A549 (cell line): Measurements from ENCODE around the gene NTSR1. TPM values are rescaled to one million over a fixed set of nuclear protein-coding genes. Genes with fewer than 3 reads are reported as not detected.
A peak's percentile ranks its signal among the peaks of the same experiment; 100 is the strongest.

Source experiments
- ATAC-seq, 2 experiments: fragments of 200-7000 bp in 1 of 2; fragments of >200 bp in 1 of 2; cut with Nextera tagmentation in 1 of 2; cut with Tn5 transposase in 1 of 2; 3 replicates each; pipeline versions ENCODE4 v1.8.0 to v1.9.1; 2018 to 2020; ENCODE audit warnings: mild to moderate bottlenecking in 1 of 2, moderate library complexity in 1 of 2
- CTCF ChIA-PET: fragments of 300-600 bp; sonication (Branson Sonifier 250); formaldehyde crosslinking; extraction: SDS; loops from one replicate; lab custom pipeline; 2021; ENCODE audit warnings: antibody characterized with exemption, inconsistent platforms; lab: Yijun Ruan, JAX
- POLR2A ChIA-PET: fragments of 350-600 bp; formaldehyde crosslinking; extraction: SDS; loops from one replicate; lab custom pipeline; 2021; ENCODE audit warnings: antibody characterized with exemption, inconsistent platforms; lab: Yijun Ruan, JAX
- DNase-seq, 2 experiments: peaks; one replicate each; pipeline versions ENCODE4 v3.0.0 to v3.0.0-alpha.2; 2011 to 2016; ENCODE audit warnings: low read depth in 1 of 2, low spot score in 1 of 2
- FAIRE-seq: peaks from 2 replicates; lab custom pipeline; 2011; peaks lifted over from hg19 to GRCh38; lab: Jason Lieb, UNC
- H3K27ac ChIP-seq, 2 experiments: fragments of >200 bp; sonication (Bioruptor Twin); formaldehyde crosslinking; 3 replicates each; pipeline ENCODE4 v1.5.1; 2016 to 2017
- H3K4me1 ChIP-seq: fragments of >200 bp; sonication (Bioruptor Twin); formaldehyde crosslinking; 3 replicates; pipeline ENCODE4 v1.6.1; 2016
- H3K4me2 ChIP-seq: fragments of >200 bp; sonication (Bioruptor Twin); formaldehyde crosslinking; 3 replicates; pipeline ENCODE4 v1.6.1; 2016
- H3K4me3 ChIP-seq: fragments of >200 bp; sonication (Bioruptor Twin); formaldehyde crosslinking; 3 replicates; pipeline ENCODE4 v1.5.1; 2016
- H3K9me3 ChIP-seq: fragments of >200 bp; sonication (Bioruptor Twin); formaldehyde crosslinking; 3 replicates; pipeline ENCODE4 v1.6.1; 2016
- BCL3 ChIP-seq: fragments of >200 bp; sonication (Bioruptor Twin); formaldehyde crosslinking; IDR thresholded peaks from 3 replicates; pipeline ENCODE4 v1.6.1; 2016
- CBX8 ChIP-seq: fragments of 200-600 bp; sonication (generic); IDR thresholded peaks from 2 replicates; pipeline ENCODE4 v1.6.1; 2016
- CHD2 ChIP-seq: fragments of 150-350 bp; IDR thresholded peaks from 2 replicates; pipeline ENCODE4 v1.6.1; 2014; ENCODE audit warnings: low read length; ENCODE audit not compliant: partially characterized antibody
- CHD4 ChIP-seq: fragments of 200-600 bp; sonication (generic); IDR thresholded peaks from 2 replicates; pipeline ENCODE4 v1.6.1; 2016; ENCODE audit warnings: antibody characterized with exemption, mild to moderate bottlenecking, borderline replicate concordance
- E2F6 ChIP-seq: IDR thresholded peaks from 2 replicates; pipeline ENCODE4 v1.6.1; 2012; ENCODE audit warnings: low read depth, borderline replicate concordance
- EP300 ChIP-seq, 2 experiments: fragments of >200 bp; sonication (Bioruptor Twin); formaldehyde crosslinking; IDR thresholded peaks; 2 replicates in 1 of 2; 3 replicates in 1 of 2; pipeline ENCODE4 v1.6.1; 2016 to 2017
- ESRRA ChIP-seq: fragments of 150-350 bp; IDR thresholded peaks from 2 replicates; pipeline ENCODE4 v1.6.1; 2014; ENCODE audit warnings: mild to moderate bottlenecking, low read length, borderline replicate concordance
- HDAC2 ChIP-seq: fragments of 200-600 bp; sonication (generic); IDR thresholded peaks from 2 replicates; pipeline ENCODE4 v1.6.1; 2016
- HOXB13 ChIP-seq: fragments of 250-450 bp; sonication (Bioruptor Pico); IDR thresholded peaks from 2 replicates; pipeline ENCODE4 v1.5.0; 2020; ENCODE audit warnings: low read depth, mild to moderate bottlenecking, moderate library complexity
- HOXB5 ChIP-seq: fragments of 250-450 bp; sonication (Bioruptor Pico); IDR thresholded peaks from 2 replicates; pipeline ENCODE4 v1.5.0; 2020; ENCODE audit warnings: mild to moderate bottlenecking, moderate library complexity
- JUNB ChIP-seq: fragments of >200 bp; sonication (Bioruptor Twin); formaldehyde crosslinking; IDR thresholded peaks from 2 replicates; pipeline ENCODE4 v1.6.1; 2016
- KDM5A ChIP-seq: fragments of 200-600 bp; sonication (generic); IDR thresholded peaks from 2 replicates; pipeline ENCODE4 v1.6.1; 2016; ENCODE audit warnings: antibody characterized with exemption, mild to moderate bottlenecking
- MAFK ChIP-seq: fragments of 450-650 bp; IDR thresholded peaks from 2 replicates; pipeline ENCODE4 v1.6.1; 2014; ENCODE audit not compliant: partially characterized antibody
- MAX ChIP-seq: IDR thresholded peaks from 2 replicates; pipeline ENCODE4 v1.6.1; 2012
- MAZ ChIP-seq: fragments of 150-350 bp; IDR thresholded peaks from 2 replicates; pipeline ENCODE4 v1.6.1; 2014; ENCODE audit warnings: antibody characterized with exemption, low read depth, low read length, borderline replicate concordance
- MYC ChIP-seq: IDR thresholded peaks from 2 replicates; pipeline ENCODE4 v1.6.1; 2012; ENCODE audit warnings: mild to moderate bottlenecking, inconsistent platforms, low read length, improper control_type of control experiment, borderline replicate concordance
- NPAS2 ChIP-seq: fragments of 250-450 bp; sonication (Bioruptor Pico); IDR thresholded peaks from 2 replicates; pipeline ENCODE4 v1.8.0; 2022; ENCODE audit warnings: mild to moderate bottlenecking, moderate library complexity, borderline replicate concordance
- RAD21 ChIP-seq, 2 experiments: fragments of >200 bp in 1 of 2; sonication (Bioruptor Twin) in 1 of 2; formaldehyde crosslinking in 1 of 2; IDR thresholded peaks in 1 of 2; conservative IDR thresholded peaks in 1 of 2; 2 replicates in 1 of 2; 3 replicates in 1 of 2; pipeline ENCODE4 v1.6.1; 2012 to 2018; ENCODE audit warnings: inconsistent platforms in 1 of 2
- REST ChIP-seq: fragments of 200-600 bp; sonication (generic); IDR thresholded peaks from 2 replicates; pipeline ENCODE4 v1.6.1; 2016; ENCODE audit warnings: antibody characterized with exemption, mild to moderate bottlenecking, moderate library complexity
- RFX5 ChIP-seq: fragments of 450-650 bp; IDR thresholded peaks from 2 replicates; pipeline ENCODE4 v1.7.1; 2014; ENCODE audit warnings: antibody characterized with exemption, mild to moderate bottlenecking, moderate library complexity
- SMC3 ChIP-seq: fragments of >200 bp; sonication (Bioruptor Twin); formaldehyde crosslinking; IDR thresholded peaks from 3 replicates; pipeline ENCODE4 v1.6.1; 2018; ENCODE audit warnings: inconsistent platforms
- ZC3H11A ChIP-seq: fragments of 450-650 bp; IDR thresholded peaks from 2 replicates; pipeline ENCODE4 v1.6.1; 2014; ENCODE audit warnings: antibody characterized with exemption, mild to moderate bottlenecking
- ZSCAN20 ChIP-seq: fragments of 250-450 bp; sonication (Bioruptor Pico); IDR thresholded peaks from 2 replicates; pipeline ENCODE4 v1.8.0; 2022; ENCODE audit warnings: mild to moderate bottlenecking, moderate library complexity
- WGBS: methylation state at CpG from one replicate; pipeline ENCODE4 v1.1.6; 2017; ENCODE audit errors: missing lambda C conversion rate; 5-methylcytosine and 5-hydroxymethylcytosine counted together
- polyA plus RNA-seq, 4 experiments: library from polyadenylated mRNA; depleted of rRNA in 3 of 4; stranded (reverse); fragments of >200 nt; fragmentation: RNase III in 1 of 4; extraction: RNeasy Plus Mini Kit Qiagen cat#74134 plus additional on column Dnase treatment in 1 of 4; gene quantifications; 2 replicates in 3 of 4; 3 replicates in 1 of 4; pipeline ENCODE4 v1.2.3, GENCODE V29; 2011 to 2017
- TF ChIP-seq, protein P1 (sequence below): fragments of >200 bp; sonication (Bioruptor Twin); formaldehyde crosslinking; IDR thresholded peaks from 3 replicates; pipeline ENCODE4 v1.5.1; 2016
- TF ChIP-seq, protein P2 (sequence below): fragments of 450-650 bp; IDR thresholded peaks from 2 replicates; pipeline ENCODE4 v1.6.1; 2014; ENCODE audit warnings: antibody characterized with exemption

The NTSR1 gene
- polyA plus RNA-seq, 2 of the 4 experiments (the other 2 are of a cell fraction) = 0.03 TPM; not detected in 1

DNA sequence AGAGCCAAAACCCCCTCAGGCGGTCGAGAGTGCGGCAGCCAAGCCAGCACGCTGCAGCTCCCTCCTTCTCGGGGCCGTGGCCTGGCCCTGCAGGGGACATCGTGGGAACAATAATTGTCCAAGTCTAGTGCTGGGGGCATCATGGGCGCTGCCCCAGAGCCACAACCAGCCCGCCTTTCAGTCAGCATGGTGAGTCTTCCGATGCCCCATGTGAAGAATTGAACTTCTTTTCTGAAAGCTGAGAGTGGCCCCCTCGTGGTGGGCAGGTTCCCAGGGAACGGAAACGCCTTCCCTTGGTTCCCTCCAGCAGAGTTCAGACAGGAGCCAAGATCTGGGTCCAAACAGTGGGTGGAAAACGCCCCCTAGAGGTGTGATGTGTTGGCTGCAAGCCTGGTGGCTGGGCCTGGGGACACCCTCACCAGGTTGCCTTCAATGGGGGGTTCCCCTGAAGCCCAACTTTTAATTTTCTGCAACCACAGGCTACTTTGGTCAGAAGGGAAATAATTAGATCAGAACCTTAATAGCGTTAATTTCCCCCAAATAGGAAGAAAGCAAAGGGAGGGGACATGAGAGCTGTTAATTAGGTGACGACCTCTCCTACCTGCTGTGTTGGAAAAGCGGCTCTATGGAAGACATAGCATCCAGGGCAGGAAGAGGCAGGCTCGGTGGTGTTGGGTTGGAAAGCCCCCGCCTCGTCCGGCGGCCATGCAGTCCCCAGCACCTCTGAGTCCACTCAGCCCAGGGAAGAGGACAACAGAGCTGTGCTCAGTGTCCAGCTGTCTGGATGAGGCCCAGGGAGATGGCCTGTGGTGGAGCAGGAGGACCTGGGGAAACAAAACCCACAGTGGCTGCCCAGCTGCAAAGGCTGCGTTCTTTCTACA lies 82.9 kb downstream of the NTSR1 start:
- 25% methylated on average over 22 of the region's 23 CpGs for WGBS
- ChIA-PET CTCF (interaction anchor here (0.5 to 10.3 kb wide), 77 partner anchors 9 to 619 kb away, joined by 3 to 311 read pairs (median 7); partner anchors contain the start of genes NTSR1, RBBP8NL and SLCO4A1), POLR2A (interaction anchor here (1.1 kb wide), 1 partner anchor 87 kb away, joined by 5 read pairs; no protein-coding TSS in a partner anchor)
- peak; percentile 49 to 66 for ATAC-seq
- peak; percentile 99 for TF ChIP-seq RAD21 (conservative IDR thresholded peaks at IDR 0.05 in 1 of 2, IDR thresholded peaks at IDR 0.05 in 1 of 2)
- TF ChIP-seq E2F6 = peak; percentile 63; the same call in 1 of the 2 replicates
- TF ChIP-seq CHD4 = no peak
- no peak; the same call in 1 of the 2 replicates for TF ChIP-seq MYC
- TF ChIP-seq SMC3 = peak; percentile 99
- no peak for TF ChIP-seq ZSCAN20 (CRISPR knock-in tag)
- TF ChIP-seq MAX = peak; percentile 64
- TF ChIP-seq HOXB5 (CRISPR knock-in tag) = no peak
- TF ChIP-seq JUNB = no peak
- TF ChIP-seq, protein P1, sequence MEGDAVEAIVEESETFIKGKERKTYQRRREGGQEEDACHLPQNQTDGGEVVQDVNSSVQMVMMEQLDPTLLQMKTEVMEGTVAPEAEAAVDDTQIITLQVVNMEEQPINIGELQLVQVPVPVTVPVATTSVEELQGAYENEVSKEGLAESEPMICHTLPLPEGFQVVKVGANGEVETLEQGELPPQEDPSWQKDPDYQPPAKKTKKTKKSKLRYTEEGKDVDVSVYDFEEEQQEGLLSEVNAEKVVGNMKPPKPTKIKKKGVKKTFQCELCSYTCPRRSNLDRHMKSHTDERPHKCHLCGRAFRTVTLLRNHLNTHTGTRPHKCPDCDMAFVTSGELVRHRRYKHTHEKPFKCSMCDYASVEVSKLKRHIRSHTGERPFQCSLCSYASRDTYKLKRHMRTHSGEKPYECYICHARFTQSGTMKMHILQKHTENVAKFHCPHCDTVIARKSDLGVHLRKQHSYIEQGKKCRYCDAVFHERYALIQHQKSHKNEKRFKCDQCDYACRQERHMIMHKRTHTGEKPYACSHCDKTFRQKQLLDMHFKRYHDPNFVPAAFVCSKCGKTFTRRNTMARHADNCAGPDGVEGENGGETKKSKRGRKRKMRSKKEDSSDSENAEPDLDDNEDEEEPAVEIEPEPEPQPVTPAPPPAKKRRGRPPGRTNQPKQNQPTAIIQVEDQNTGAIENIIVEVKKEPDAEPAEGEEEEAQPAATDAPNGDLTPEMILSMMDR = peak; percentile 99
- FAIRE-seq = peak; percentile 63
- peak overlapping the region in 1 of 2 experiments; percentile 67; a peak in 2 of 6 replicates for H3K27ac ChIP-seq
- peak; percentile 90 to 92 for DNase-seq
- peak overlapping the region; percentile 75 for H3K4me2 ChIP-seq
- H3K9me3 ChIP-seq = no peaks in the 10 kb centered on the region
- no peak overlapping the region for H3K4me3 ChIP-seq
- peaks cover 12% of the 10 kb centered on the region for H3K4me1 ChIP-seq

DNA sequence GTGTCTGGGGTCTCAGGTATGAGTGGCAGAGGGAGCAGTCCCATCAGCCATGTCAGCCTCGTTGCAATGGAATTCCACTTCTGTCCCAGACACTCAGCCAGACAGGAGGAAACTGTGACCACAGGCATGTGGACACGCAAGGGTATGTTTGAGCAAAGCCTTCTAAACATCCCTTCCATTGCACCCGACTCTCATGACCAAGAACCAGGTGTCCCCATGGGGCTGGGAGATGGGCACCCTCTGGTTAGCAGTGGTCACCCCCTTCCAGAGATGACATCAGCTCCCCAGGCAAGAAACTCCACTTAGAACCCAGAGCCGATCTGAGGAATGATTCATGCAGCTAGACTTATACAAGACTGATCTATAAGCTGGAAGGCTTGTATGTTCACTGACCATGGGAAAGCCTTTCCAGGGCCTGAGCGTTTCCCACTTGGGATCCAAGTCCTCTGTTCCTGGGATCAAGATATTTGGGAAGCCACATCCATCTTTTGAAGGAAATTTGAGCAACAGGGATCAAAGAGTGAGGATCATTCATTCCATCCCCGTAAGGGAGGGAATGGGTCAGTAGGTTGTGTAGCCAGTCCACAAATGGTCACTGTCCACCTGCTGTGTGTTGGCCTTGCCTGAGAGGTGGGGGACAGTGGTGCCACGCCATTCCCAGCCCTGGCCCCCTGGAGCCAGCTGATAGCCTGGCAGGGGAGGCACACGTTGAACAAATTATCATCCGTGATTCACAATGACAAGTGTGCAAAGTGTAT lies 83.7 kb downstream of the NTSR1 start:
- WGBS = 46% methylated on average over 9 of the region's 9 CpGs

More for the DNA sequence above, 83.7 kb downstream of the NTSR1 start:
- ChIA-PET POLR2A (no interaction called here), CTCF (interaction anchor here (0.7 to 10.3 kb wide), 61 partner anchors 9 to 403 kb away, joined by 3 to 311 read pairs (median 8); partner anchors contain the start of genes NTSR1, RBBP8NL and SLCO4A1)
- H3K4me1 ChIP-seq = peaks cover 16% of the 10 kb centered on the region
- ATAC-seq (no peak), FAIRE-seq (no peak), DNase-seq (no peak)
- no peak overlapping the region for H3K27ac ChIP-seq
- no peaks in the 10 kb centered on the region for H3K9me3 ChIP-seq
- TF ChIP-seq BCL3 (no peak), CBX8 (no peak), EP300 (IDR thresholded peaks at IDR 0.05) (no peak), RFX5 (no peak), REST (no peak), HOXB13 (CRISPR knock-in tag) (no peak), KDM5A (no peak), MYC (no peak), ZC3H11A (no peak), HDAC2 (no peak), NPAS2 (CRISPR knock-in tag) (no peak), MAFK (no peak), MAZ (no peak), ESRRA (no peak), CHD2 (no peak)
- TF ChIP-seq, protein P2, sequence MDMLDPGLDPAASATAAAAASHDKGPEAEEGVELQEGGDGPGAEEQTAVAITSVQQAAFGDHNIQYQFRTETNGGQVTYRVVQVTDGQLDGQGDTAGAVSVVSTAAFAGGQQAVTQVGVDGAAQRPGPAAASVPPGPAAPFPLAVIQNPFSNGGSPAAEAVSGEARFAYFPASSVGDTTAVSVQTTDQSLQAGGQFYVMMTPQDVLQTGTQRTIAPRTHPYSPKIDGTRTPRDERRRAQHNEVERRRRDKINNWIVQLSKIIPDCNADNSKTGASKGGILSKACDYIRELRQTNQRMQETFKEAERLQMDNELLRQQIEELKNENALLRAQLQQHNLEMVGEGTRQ = no peak
- H3K4me2 ChIP-seq = no peak overlapping the region
- H3K4me3 ChIP-seq = no peak overlapping the region
